HEK293 (cell line): ENCODE measurements around the gene CLEC4A.

ENCODE experiments used
- CTCF ChIA-PET: fragments of 350-600 bp; formaldehyde crosslinking; extraction: SDS; loops from one replicate; lab custom pipeline; 2021; ENCODE audit warnings: antibody characterized with exemption; lab: Yijun Ruan, JAX
- POLR2A ChIA-PET: fragments of 300-600 bp; formaldehyde crosslinking; extraction: SDS; loops from one replicate; lab custom pipeline; 2020; ENCODE audit warnings: antibody characterized with exemption, inconsistent platforms; lab: Yijun Ruan, JAX
- H3K27ac ChIP-seq: fragments of 200-500 bp; sonication (Bioruptor generic); 2 replicates; pipeline ENCODE4 v1.5.1; 2014; ENCODE audit warnings: low read depth, low read length, control low read depth, inconsistent platforms; ENCODE audit errors: extremely low read depth
- H3K36me3 ChIP-seq, 2 experiments: fragments of 200-500 bp in 1 of 2; sonication (Bioruptor generic) in 1 of 2; 1 replicate in 1 of 2; 2 replicates in 1 of 2; pipeline ENCODE4 v1.5.1; 2014 to 2017; ENCODE audit warnings: inconsistent platforms in 2 of 2, low read length in 2 of 2; ENCODE audit not compliant: control insufficient read depth in 2 of 2, insufficient read depth in 1 of 2
- H3K4me1 ChIP-seq: fragments of 200-500 bp; sonication (Bioruptor generic); 2 replicates; pipeline ENCODE4 v1.5.1; 2014; ENCODE audit warnings: mild to moderate bottlenecking, low read length, inconsistent platforms; ENCODE audit not compliant: control insufficient read depth, insufficient read depth
- H3K4me3 ChIP-seq: 2 replicates; pipeline ENCODE4 v1.5.1; 2011; ENCODE audit warnings: low read depth, mild to moderate bottlenecking, control low read depth, low read length, moderate library complexity
- H3K9me3 ChIP-seq: fragments of 200-500 bp; sonication (Bioruptor generic); 2 replicates; pipeline ENCODE4 v1.5.1; 2014; ENCODE audit warnings: low read depth, low read length, inconsistent platforms; ENCODE audit not compliant: control insufficient read depth, insufficient read depth
- GLIS2 ChIP-seq: fragments of 450-650 bp; formaldehyde crosslinking; IDR thresholded peaks from 2 replicates; pipeline ENCODE4 v1.5.1; 2016; ENCODE audit warnings: missing biosample characterization, missing genetic modification characterization
- KLF10 ChIP-seq: fragments of 450-650 bp; IDR thresholded peaks from 2 replicates; pipeline ENCODE4 v1.5.1; 2018; ENCODE audit warnings: missing biosample characterization, mild to moderate bottlenecking, missing genetic modification characterization
- PRDM2 ChIP-seq: fragments of 450-650 bp; formaldehyde crosslinking; IDR thresholded peaks from 2 replicates; pipeline ENCODE4 v1.5.1; 2016; ENCODE audit warnings: missing biosample characterization, missing genetic modification characterization, borderline replicate concordance
- ZBTB10 ChIP-seq: fragments of 450-650 bp; formaldehyde crosslinking; IDR thresholded peaks from 2 replicates; pipeline ENCODE4 v1.5.1; 2016; ENCODE audit warnings: missing biosample characterization, missing genetic modification characterization
- ZBTB49 ChIP-seq: fragments of 450-650 bp; formaldehyde crosslinking; IDR thresholded peaks from 2 replicates; pipeline ENCODE4 v1.5.1; 2016; ENCODE audit warnings: missing biosample characterization, missing genetic modification characterization, low read depth
- ZNF19 ChIP-seq: fragments of 450-650 bp; formaldehyde crosslinking; IDR thresholded peaks from 2 replicates; pipeline ENCODE4; 2016; ENCODE audit warnings: missing biosample characterization, missing genetic modification characterization, low read depth
- ZNF274 ChIP-seq, 2 experiments: fragments of 200-500 bp in 1 of 2; fragments of 450-650 bp in 1 of 2; sonication (Bioruptor generic) in 1 of 2; formaldehyde crosslinking in 1 of 2; IDR thresholded peaks; 2 replicates each; pipeline versions ENCODE4 v1.5.1 to v1.6.1; 2014 to 2016; ENCODE audit warnings: borderline replicate concordance in 1 of 2, inconsistent platforms in 1 of 2, low read length in 1 of 2, missing biosample characterization in 1 of 2, missing genetic modification characterization in 1 of 2
- ZNF335 ChIP-seq: fragments of 450-650 bp; formaldehyde crosslinking; conservative IDR thresholded peaks from 2 replicates; pipeline ENCODE4 v1.5.1; 2016; ENCODE audit warnings: missing biosample characterization, missing genetic modification characterization
- ZNF341 ChIP-seq: fragments of 450-650 bp; formaldehyde crosslinking; IDR thresholded peaks from 2 replicates; pipeline ENCODE4; 2016; ENCODE audit warnings: low read depth, missing biosample characterization, missing genetic modification characterization
- ZNF398 ChIP-seq: fragments of 450-650 bp; formaldehyde crosslinking; IDR thresholded peaks from 2 replicates; pipeline ENCODE4 v1.5.1; 2017; ENCODE audit warnings: missing biosample characterization, missing genetic modification characterization
- ZNF426 ChIP-seq: fragments of 450-650 bp; formaldehyde crosslinking; IDR thresholded peaks from 2 replicates; pipeline ENCODE4 v1.5.1; 2017; ENCODE audit warnings: missing biosample characterization, missing genetic modification characterization, mild to moderate bottlenecking, inconsistent platforms, moderate library complexity
- ZNF513 ChIP-seq: fragments of 450-650 bp; IDR thresholded peaks from 2 replicates; pipeline ENCODE4 v1.5.1; 2018; ENCODE audit warnings: missing biosample characterization, missing genetic modification characterization
- ZNF560 ChIP-seq: fragments of 450-650 bp; formaldehyde crosslinking; IDR thresholded peaks from 2 replicates; pipeline ENCODE4 v1.5.1; 2017; ENCODE audit warnings: missing biosample characterization, missing genetic modification characterization, borderline replicate concordance
- ZNF596 ChIP-seq: fragments of 450-650 bp; IDR thresholded peaks from 2 replicates; pipeline ENCODE4 v1.5.0; 2018; ENCODE audit warnings: missing biosample characterization, mild to moderate bottlenecking, missing genetic modification characterization, moderate library complexity
- ZNF704 ChIP-seq: fragments of 450-650 bp; formaldehyde crosslinking; IDR thresholded peaks from 2 replicates; pipeline ENCODE4 v1.5.1; 2016; ENCODE audit warnings: missing biosample characterization, missing genetic modification characterization
- ZNF830 ChIP-seq: fragments of 450-650 bp; IDR thresholded peaks from 2 replicates; pipeline ENCODE4 v1.5.0; 2018; ENCODE audit warnings: missing biosample characterization, missing genetic modification characterization, low read depth, mild to moderate bottlenecking, moderate library complexity
- ZSCAN23 ChIP-seq: fragments of 450-650 bp; formaldehyde crosslinking; IDR thresholded peaks from 2 replicates; pipeline ENCODE4 v1.5.1; 2016; ENCODE audit warnings: missing biosample characterization, missing genetic modification characterization
- ZSCAN4 ChIP-seq: fragments of 450-650 bp; formaldehyde crosslinking; IDR thresholded peaks from 2 replicates; pipeline ENCODE4 v1.5.1; 2017; ENCODE audit warnings: missing biosample characterization, missing genetic modification characterization

The CLEC4A gene

GRCh38 chr12:8145754-8146441 lies 22.5 kb downstream of the CLEC4A start:
- POLR2A ChIA-PET: no interaction called here
- CTCF ChIA-PET: no interaction called here
- H3K4me1 ChIP-seq: no peaks in the 10 kb centered on the region
- no peak overlapping the region for H3K4me3 ChIP-seq
- no peaks in the 10 kb centered on the region for H3K36me3 ChIP-seq
- H3K27ac ChIP-seq: no peak overlapping the region
- H3K9me3 ChIP-seq: no peaks in the 10 kb centered on the region
- TF ChIP-seq ZNF274 (IDR thresholded peaks at IDR 0.05; ENCODE audit: low read length): no peak
- TF ChIP-seq ZNF274 (tag by site-specific recombination; IDR thresholded peaks at IDR 0.05; ENCODE audit: borderline replicate concordance): no peak
- TF ChIP-seq ZNF560 (tag by site-specific recombination): no peak
- no peak for TF ChIP-seq ZSCAN4 (tag by site-specific recombination)
- TF ChIP-seq KLF10 (tag by site-specific recombination): no peak
- TF ChIP-seq ZNF426: no peak
- TF ChIP-seq ZNF830 (tag by site-specific recombination): no peak
- no peak for TF ChIP-seq ZNF513 (tag by site-specific recombination)
- TF ChIP-seq ZNF335 (tag by site-specific recombination): no peak
- no peak for TF ChIP-seq GLIS2 (tag by site-specific recombination)
- TF ChIP-seq ZNF704 (tag by site-specific recombination): no peak
- TF ChIP-seq ZNF19 (tag by site-specific recombination): no peak
- no peak for TF ChIP-seq ZBTB10 (tag by site-specific recombination)
- TF ChIP-seq ZBTB49: no peak
- TF ChIP-seq ZSCAN23 (tag by site-specific recombination): no peak
- TF ChIP-seq ZNF398 (tag by site-specific recombination): no peak
- TF ChIP-seq ZNF341 (tag by site-specific recombination): no peak
- TF ChIP-seq PRDM2 (tag by site-specific recombination): no peak
- no peak for TF ChIP-seq ZNF596
- TF ChIP-seq, all 188 proteins: peak for 0
